Neuronal stem cell (in vitro differentiated cells): Measurements from ENCODE around the gene ZSWIM6.

Experiments
- DNase-seq: peaks from one replicate; pipeline ENCODE4 v3.0.0-alpha.2; 2013; ENCODE audit warnings: low spot score
- H2AFZ ChIP-seq: one replicate; pipeline ENCODE4 v1.6.1; 2013; ENCODE audit warnings: mild to moderate bottlenecking, low read length, inconsistent platforms
- H2AK5ac ChIP-seq: 2 replicates; pipeline ENCODE4 v1.6.1; 2013; ENCODE audit warnings: low read depth, mild to moderate bottlenecking, inconsistent platforms, low read length, moderate library complexity, mixed read lengths
- H2BK120ac ChIP-seq: 2 replicates; pipeline ENCODE4 v1.6.1; 2013; ENCODE audit warnings: low read depth, mild to moderate bottlenecking, inconsistent platforms, low read length, moderate library complexity, mixed read lengths
- H2BK12ac ChIP-seq: one replicate; pipeline ENCODE4 v1.6.1; 2013; ENCODE audit warnings: low read length, inconsistent platforms
- H2BK15ac ChIP-seq: 2 replicates; pipeline ENCODE4 v1.6.1; 2013; ENCODE audit warnings: mild to moderate bottlenecking, low read length, inconsistent platforms, mixed read lengths
- H2BK5ac ChIP-seq: one replicate; pipeline ENCODE4 v1.6.1; 2013; ENCODE audit warnings: inconsistent platforms, mild to moderate bottlenecking, low read length, moderate library complexity
- H3K14ac ChIP-seq: one replicate; pipeline ENCODE4 v1.6.1; 2013; ENCODE audit warnings: low read length, inconsistent platforms
- H3K18ac ChIP-seq: 2 replicates; pipeline ENCODE4 v1.6.1; 2013; ENCODE audit warnings: low read length, inconsistent platforms
- H3K23ac ChIP-seq: 2 replicates; pipeline ENCODE4 v1.6.1; 2013; ENCODE audit warnings: low read depth, mild to moderate bottlenecking, mixed read lengths, low read length, inconsistent platforms; ENCODE audit not compliant: poor library complexity
- H3K27ac ChIP-seq: replicated peaks from 3 replicates; pipeline ENCODE4 v1.5.1; 2013; ENCODE audit warnings: low read length, inconsistent platforms
- H3K27me3 ChIP-seq, 3 experiments: 2 replicates each; pipeline ENCODE4 v1.6.1; 2013; ENCODE audit warnings: low read length in 3 of 3, mild to moderate bottlenecking in 2 of 3, inconsistent platforms in 1 of 3, low read depth in 1 of 3, mixed read lengths in 1 of 3, moderate library complexity in 1 of 3; ENCODE audit not compliant: control insufficient read depth in 3 of 3, insufficient read depth in 3 of 3
- H3K36me3 ChIP-seq, 2 donors: replicated peaks in 1 of 2; 2 replicates each; pipeline ENCODE4 v1.6.1; 2013; ENCODE audit warnings: low read length in 2 of 2; ENCODE audit not compliant: control insufficient read depth in 2 of 2, insufficient read depth in 2 of 2
- H3K4ac ChIP-seq: 2 replicates; pipeline ENCODE4 v1.6.1; 2013; ENCODE audit warnings: inconsistent platforms, mild to moderate bottlenecking, low read length, moderate library complexity
- H3K4me1 ChIP-seq, 2 donors: 1 replicate in 1 of 2; 2 replicates in 1 of 2; pipeline ENCODE4 v1.6.1; 2013; ENCODE audit warnings: low read length in 2 of 2, low read depth in 1 of 2; ENCODE audit not compliant: control insufficient read depth in 2 of 2, insufficient read depth in 1 of 2
- H3K4me2 ChIP-seq: one replicate; pipeline ENCODE4 v1.6.1; 2013; ENCODE audit warnings: mild to moderate bottlenecking, low read length, inconsistent platforms; ENCODE audit not compliant: insufficient read depth, poor library complexity, severe bottlenecking
- H3K4me3 ChIP-seq, 2 donors: 2 replicates each; pipeline ENCODE4 v1.5.1; 2013; ENCODE audit warnings: low read length in 2 of 2, mild to moderate bottlenecking in 2 of 2, inconsistent platforms in 1 of 2, moderate library complexity in 1 of 2
- H3K79me1 ChIP-seq: one replicate; pipeline ENCODE4 v1.6.1; 2013; ENCODE audit warnings: low read depth, mild to moderate bottlenecking, inconsistent platforms, low read length, moderate library complexity
- H3K9ac ChIP-seq: one replicate; pipeline ENCODE4 v1.6.1; 2013; ENCODE audit warnings: mild to moderate bottlenecking, low read depth, low read length, inconsistent platforms; ENCODE audit not compliant: poor library complexity
- H3K9me3 ChIP-seq, 2 donors: replicated peaks in 1 of 2; 2 replicates each; pipeline versions ENCODE3 to v1.6.1; 2013; ENCODE audit warnings: low read length in 2 of 2, mild to moderate bottlenecking in 2 of 2, inconsistent platforms in 1 of 2, low read depth in 1 of 2, mixed read lengths in 1 of 2, moderate library complexity in 1 of 2; ENCODE audit not compliant: control insufficient read depth in 2 of 2, insufficient read depth in 1 of 2
- H4K8ac ChIP-seq: one replicate; pipeline ENCODE4 v1.6.1; 2013; ENCODE audit warnings: low read depth, mild to moderate bottlenecking, inconsistent platforms, low read length, moderate library complexity
- H4K91ac ChIP-seq: one replicate; pipeline ENCODE4 v1.6.1; 2013; ENCODE audit warnings: low read length, low read depth, mild to moderate bottlenecking, inconsistent platforms; ENCODE audit not compliant: poor library complexity
- WGBS, 2 donors: extraction: QIAGEN DNeasy Blood & Tissue Kit; methylation state at CpG; one replicate each; pipeline ENCODE4 v1.1.7; 2013; ENCODE audit warnings: missing lambda C conversion rate in 2 of 2, mixed read lengths in 1 of 2; ENCODE audit not compliant: insufficient read length in 2 of 2, insufficient replicate concordance in 1 of 2; ENCODE audit errors: extremely low coverage in 2 of 2; 5-methylcytosine and 5-hydroxymethylcytosine counted together

The ZSWIM6 gene

DNA sequence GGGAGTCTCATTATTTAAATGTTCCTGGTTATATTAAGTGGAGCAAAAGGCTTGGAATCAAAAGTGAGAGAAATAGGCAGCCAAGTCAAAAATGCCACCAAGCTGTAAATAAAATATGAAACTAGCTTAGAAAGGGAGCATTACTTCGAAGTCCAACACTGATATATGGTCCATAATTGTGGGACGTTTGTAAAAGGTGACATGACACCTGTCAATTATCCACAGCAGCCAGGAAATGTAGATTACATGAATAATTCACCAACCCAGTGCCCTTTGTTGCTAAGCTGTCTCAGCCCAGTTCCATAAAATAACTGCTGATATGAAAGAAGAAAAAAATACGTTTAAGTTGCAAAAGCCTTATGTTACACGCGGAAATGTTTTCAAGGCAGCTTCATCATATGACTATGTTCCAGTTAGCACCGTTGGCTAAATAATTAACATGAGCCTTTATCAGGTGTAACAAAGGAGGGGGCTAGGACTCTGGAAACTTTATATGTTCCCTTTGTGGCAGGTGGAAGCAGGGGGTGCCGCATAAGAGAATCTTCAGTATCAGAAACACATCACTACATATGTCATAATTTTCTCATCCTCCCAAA, 39.9 kb upstream of the ZSWIM6 start:
- no peak overlapping the region for H3K4ac ChIP-seq
- no peaks in the 10 kb centered on the region for H3K36me3 ChIP-seq
- no peak overlapping the region for H2AK5ac ChIP-seq
- H2BK15ac ChIP-seq, result no peak overlapping the region
- no peak overlapping the region for H2AFZ ChIP-seq
- no peaks in the 10 kb centered on the region for H3K27me3 ChIP-seq
- H3K9me3 ChIP-seq, result no peaks in the 10 kb centered on the region
- H4K91ac ChIP-seq, result no peak overlapping the region
- no peak overlapping the region for H3K23ac ChIP-seq
- H3K4me1 ChIP-seq, result peaks cover 16 to 21% of the 10 kb centered on the region in 2 donors
- no peak overlapping the region for H2BK12ac ChIP-seq
- H3K18ac ChIP-seq, result no peak overlapping the region
- H2BK120ac ChIP-seq, result no peak overlapping the region
- DNase-seq, result no peak
- H2BK5ac ChIP-seq, result no peak overlapping the region
- H3K4me2 ChIP-seq, result no peak overlapping the region
- H3K27ac ChIP-seq, result no peak overlapping the region
- no peak overlapping the region for H3K9ac ChIP-seq
- H3K4me3 ChIP-seq, result no peak overlapping the region
- no peak overlapping the region for H4K8ac ChIP-seq
- WGBS, 2 donors, result no CpG with 5 or more reads among the region's 7 CpGs
- no peaks in the 10 kb centered on the region for H3K79me1 ChIP-seq
- no peak overlapping the region for H3K14ac ChIP-seq

DNA sequence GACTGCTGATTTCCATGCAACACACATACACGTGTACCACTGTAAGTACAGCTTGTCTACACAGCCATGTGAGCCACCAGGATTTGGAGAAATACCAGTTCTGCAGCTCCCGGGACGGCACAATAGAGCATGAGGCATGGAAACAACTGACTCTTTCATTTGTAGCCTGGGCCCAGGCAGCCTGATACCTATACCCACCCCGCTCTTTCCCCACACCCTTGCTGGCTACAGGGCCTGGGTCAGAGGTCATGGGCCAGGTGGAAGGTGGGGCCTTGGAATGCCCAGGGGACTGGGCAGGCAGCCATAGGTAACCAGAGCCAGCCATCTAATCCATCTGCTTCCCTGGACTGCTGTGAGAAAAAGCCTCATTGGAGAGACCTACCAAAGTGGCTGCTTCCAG, 39.0 kb upstream of the ZSWIM6 start:
- Histone ChIP-seq H3K9me3 (no peaks in the 10 kb centered on the region), H3K9ac (no peak overlapping the region), H3K23ac (no peak overlapping the region), H2AK5ac (no peak overlapping the region), H2BK120ac (no peak overlapping the region), H2BK5ac (no peak overlapping the region), H4K91ac (no peak overlapping the region), H3K36me3 (no peaks in the 10 kb centered on the region), H2BK12ac (no peak overlapping the region), H3K4ac (no peak overlapping the region), H3K27me3 (no peaks in the 10 kb centered on the region), H3K79me1 (no peaks in the 10 kb centered on the region), H3K18ac (no peak overlapping the region), H3K4me2 (no peak overlapping the region), H2BK15ac (no peak overlapping the region), H3K4me1 (peaks cover 16 to 20% of the 10 kb centered on the region in 2 donors), H3K27ac (no peak overlapping the region), H3K14ac (no peak overlapping the region), H4K8ac (no peak overlapping the region), H2AFZ (peak overlapping the region; percentile 24), H3K4me3 (no peak overlapping the region)
- no CpG with 5 or more reads among the region's 4 CpGs for WGBS, 2 donors
- no peak for DNase-seq

DNA sequence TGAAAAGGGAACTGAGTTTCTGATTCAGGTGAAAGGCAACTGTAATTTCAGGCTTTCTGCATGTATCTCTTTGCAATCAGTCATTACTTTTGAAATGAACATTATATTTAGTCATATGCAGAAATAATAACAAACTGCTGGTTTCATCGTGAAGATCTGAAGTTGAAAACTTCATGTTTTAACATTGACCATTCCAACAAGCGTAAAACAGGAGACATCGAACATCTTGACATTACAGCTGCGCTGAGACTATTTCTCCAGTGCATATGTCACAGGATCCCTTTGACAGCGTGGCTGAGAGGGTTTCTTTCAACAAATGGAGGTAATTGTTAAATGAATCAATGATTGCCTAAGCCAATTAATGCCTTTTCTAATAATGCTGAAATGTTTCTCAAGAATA, 38.2 kb upstream of the ZSWIM6 start:
- Histone ChIP-seq H2BK120ac (no peak overlapping the region), H3K18ac (no peak overlapping the region), H3K9ac (no peak overlapping the region), H2BK5ac (no peak overlapping the region), H3K4ac (no peak overlapping the region), H2BK12ac (no peak overlapping the region), H3K14ac (no peak overlapping the region), H2BK15ac (no peak overlapping the region), H3K36me3 (no peaks in the 10 kb centered on the region), H3K23ac (no peak overlapping the region), H3K27ac (no peak overlapping the region), H3K27me3 (no peaks in the 10 kb centered on the region), H4K8ac (no peak overlapping the region), H4K91ac (no peak overlapping the region), H3K79me1 (no peaks in the 10 kb centered on the region), H2AFZ (no peak overlapping the region), H3K4me3 (no peak overlapping the region), H2AK5ac (no peak overlapping the region), H3K4me1 (peaks cover 20 to 21% of the 10 kb centered on the region in 2 donors), H3K9me3 (no peaks in the 10 kb centered on the region), H3K4me2 (no peak overlapping the region)
- WGBS, 2 donors, result no CpG with 5 or more reads among the region's 5 CpGs
- no peak for DNase-seq

GRCh38 chr5:61295365-61295764, 36.7 kb upstream of the ZSWIM6 start:
- no peak overlapping the region for H3K27ac ChIP-seq
- H3K9ac ChIP-seq, result no peak overlapping the region
- no CpG with 5 or more reads among the region's 2 CpGs for WGBS, 2 donors
- no peak overlapping the region for H3K4me2 ChIP-seq
- H2AK5ac ChIP-seq, result no peak overlapping the region
- no peaks in the 10 kb centered on the region for H3K9me3 ChIP-seq
- DNase-seq, result no peak
- H2BK12ac ChIP-seq, result no peak overlapping the region
- no peak overlapping the region for H2BK15ac ChIP-seq
- peaks cover 14 to 16% of the 10 kb centered on the region in 2 donors for H3K4me1 ChIP-seq
- H3K4ac ChIP-seq, result no peak overlapping the region
- H4K91ac ChIP-seq, result no peak overlapping the region
- H2BK5ac ChIP-seq, result no peak overlapping the region
- no peak overlapping the region for H4K8ac ChIP-seq
- H3K27me3 ChIP-seq, result no peaks in the 10 kb centered on the region
- no peak overlapping the region for H2AFZ ChIP-seq
- H3K23ac ChIP-seq, result no peak overlapping the region
- no peak overlapping the region for H2BK120ac ChIP-seq
- H3K18ac ChIP-seq, result no peak overlapping the region
- H3K4me3 ChIP-seq, result no peak overlapping the region
- H3K36me3 ChIP-seq, result no peaks in the 10 kb centered on the region
- H3K14ac ChIP-seq, result no peak overlapping the region
- no peaks in the 10 kb centered on the region for H3K79me1 ChIP-seq
